ENCODE measurements around the gene ARG2.

The ARG2 gene

DNA sequence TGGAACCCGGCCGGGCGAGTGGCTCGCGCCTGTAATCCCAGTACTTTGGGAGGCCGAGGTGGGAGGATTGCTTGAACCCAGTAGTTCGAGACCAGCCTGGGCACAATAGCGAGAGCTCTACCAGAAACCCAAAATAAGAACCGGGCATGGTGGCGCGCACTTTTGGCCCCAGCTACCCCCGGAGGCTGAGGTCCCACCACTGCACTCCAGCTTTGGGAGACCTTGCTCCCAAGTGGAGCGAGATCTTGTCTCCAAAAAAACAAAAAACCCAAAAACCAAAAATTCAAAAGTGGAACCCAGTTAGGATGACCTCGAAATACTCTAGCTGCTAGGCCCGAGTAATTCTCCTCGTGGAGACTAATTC is 55.5 kb downstream of the ARG2 start:
- H3K27ac ChIP-seq (ENCODE audit: low read depth in 2 of 2, low read length in 2 of 2) = peak overlapping the region; percentile 94 to 96
- peak overlapping the region; percentile 86 to 95 for H3K9ac ChIP-seq (ENCODE audit: low read depth in 1 of 2, low read length in 2 of 2)
- peak overlapping the region; percentile 69 to 96 for H3K4me3 ChIP-seq (ENCODE audit: low read length in 2 of 2)
- no peaks in the 10 kb centered on the region for H3K9me3 ChIP-seq (ENCODE audit: control insufficient read depth in 2 of 2, low read length in 2 of 2)
- H3K27me3 ChIP-seq (ENCODE audit: control insufficient read depth in 2 of 2, insufficient read depth in 2 of 2, low read length in 2 of 2) = no peaks in the 10 kb centered on the region
- peaks cover 10 to 14% of the 10 kb centered on the region in 2 donors for H3K4me1 ChIP-seq (ENCODE audit: control insufficient read depth in 2 of 2, insufficient read depth in 2 of 2, low read length in 2 of 2)
- H3K36me3 ChIP-seq (ENCODE audit: control insufficient read depth in 2 of 2, insufficient read depth in 2 of 2, low read length in 2 of 2) = no peaks in the 10 kb centered on the region

DNA sequence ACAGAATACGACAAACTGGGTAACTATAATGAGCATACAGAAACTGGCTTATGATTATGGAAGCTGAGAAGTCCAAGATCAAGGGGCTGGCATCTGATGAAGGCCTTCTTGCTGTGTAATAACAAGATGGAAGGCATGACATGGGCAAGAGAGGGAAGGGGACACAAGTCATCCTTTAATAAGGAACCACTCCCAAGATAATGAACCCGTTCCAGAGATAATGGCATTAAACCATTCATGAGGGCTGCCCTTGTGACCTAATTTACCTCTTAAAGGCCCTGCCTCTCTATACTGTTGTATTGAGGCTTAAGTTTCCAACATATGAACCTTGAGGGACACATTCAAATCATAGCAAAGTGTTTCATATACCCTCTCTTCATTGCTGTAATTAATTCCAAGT is 59.3 kb downstream of the ARG2 start:
- Histone ChIP-seq H3K9me3 (ENCODE audit: control insufficient read depth in 2 of 2, low read length in 2 of 2) (no peaks in the 10 kb centered on the region), H3K27me3 (ENCODE audit: control insufficient read depth in 2 of 2, insufficient read depth in 2 of 2, low read length in 2 of 2) (no peaks in the 10 kb centered on the region), H3K4me1 (ENCODE audit: control insufficient read depth in 2 of 2, insufficient read depth in 2 of 2, low read length in 2 of 2) (peaks cover 3 to 4% of the 10 kb centered on the region in 2 donors), H3K27ac (ENCODE audit: low read depth in 2 of 2, low read length in 2 of 2) (no peak overlapping the region), H3K36me3 (ENCODE audit: control insufficient read depth in 2 of 2, insufficient read depth in 2 of 2, low read length in 2 of 2) (peaks cover 0 to under 1% of the 10 kb centered on the region in 2 donors), H3K4me3 (ENCODE audit: low read length in 2 of 2) (no peak overlapping the region), H3K9ac (ENCODE audit: low read depth in 1 of 2, low read length in 2 of 2) (no peak overlapping the region)

DNA sequence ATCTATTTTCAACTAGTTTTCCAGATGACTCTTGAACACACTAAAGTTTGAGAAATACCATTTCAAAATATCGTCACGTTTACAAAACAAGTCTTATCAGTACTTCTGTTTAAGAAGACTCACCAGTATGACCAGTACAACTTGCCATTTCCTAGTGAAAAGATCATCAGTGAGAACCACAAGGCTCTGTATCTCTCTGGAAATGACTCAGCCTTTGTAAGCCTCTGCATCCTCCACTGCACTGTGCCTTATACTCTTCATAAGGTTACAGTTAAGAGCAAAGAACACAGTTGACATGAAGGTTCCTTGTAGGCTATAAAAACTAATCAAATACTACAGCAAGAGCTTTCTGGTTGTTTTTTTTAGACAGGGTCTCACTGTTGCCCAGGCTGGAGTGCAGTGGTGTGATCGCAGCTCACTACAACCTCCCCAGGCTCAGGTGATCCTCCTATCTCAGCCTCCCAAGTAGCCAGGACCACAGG is 60.4 kb downstream of the ARG2 start:
- Histone ChIP-seq H3K9ac (ENCODE audit: low read depth in 1 of 2, low read length in 2 of 2) (no peak overlapping the region), H3K27me3 (ENCODE audit: control insufficient read depth in 2 of 2, insufficient read depth in 2 of 2, low read length in 2 of 2) (no peaks in the 10 kb centered on the region), H3K4me3 (ENCODE audit: low read length in 2 of 2) (no peak overlapping the region), H3K36me3 (ENCODE audit: control insufficient read depth in 2 of 2, insufficient read depth in 2 of 2, low read length in 2 of 2) (peaks cover 3 to 9% of the 10 kb centered on the region in 2 donors), H3K27ac (ENCODE audit: low read depth in 2 of 2, low read length in 2 of 2) (no peak overlapping the region), H3K4me1 (ENCODE audit: control insufficient read depth in 2 of 2, insufficient read depth in 2 of 2, low read length in 2 of 2) (peaks cover 2 to 4% of the 10 kb centered on the region in 2 donors), H3K9me3 (ENCODE audit: control insufficient read depth in 2 of 2, low read length in 2 of 2) (no peaks in the 10 kb centered on the region)

DNA sequence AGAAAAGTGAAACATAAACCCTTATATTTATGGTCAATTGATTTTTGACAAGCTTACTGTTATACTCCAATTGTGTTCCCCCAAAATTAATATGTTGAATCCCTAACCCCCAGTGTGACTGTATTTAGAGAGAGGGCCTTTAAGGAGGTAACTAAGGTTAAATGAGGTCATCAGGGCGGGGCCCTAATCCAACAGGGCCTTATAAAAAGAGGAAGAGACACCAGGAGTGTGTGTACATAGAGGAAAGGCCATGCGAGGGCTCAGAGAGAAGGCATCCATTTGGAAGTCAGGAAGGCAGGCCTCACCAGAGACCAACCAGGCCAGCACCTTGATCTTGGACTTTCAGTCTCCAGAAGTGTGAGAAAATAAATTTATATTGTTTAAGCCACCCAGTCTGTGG is 61.2 kb downstream of the ARG2 start:
- peaks cover 5 to 12% of the 10 kb centered on the region in 2 donors for H3K36me3 ChIP-seq (ENCODE audit: control insufficient read depth in 2 of 2, insufficient read depth in 2 of 2, low read length in 2 of 2)
- no peak overlapping the region for H3K9ac ChIP-seq (ENCODE audit: low read depth in 1 of 2, low read length in 2 of 2)
- H3K4me1 ChIP-seq (ENCODE audit: control insufficient read depth in 2 of 2, insufficient read depth in 2 of 2, low read length in 2 of 2) = no peaks in the 10 kb centered on the region
- H3K27me3 ChIP-seq (ENCODE audit: control insufficient read depth in 2 of 2, insufficient read depth in 2 of 2, low read length in 2 of 2) = no peaks in the 10 kb centered on the region
- H3K4me3 ChIP-seq (ENCODE audit: low read length in 2 of 2) = no peak overlapping the region
- no peak overlapping the region for H3K27ac ChIP-seq (ENCODE audit: low read depth in 2 of 2, low read length in 2 of 2)
- H3K9me3 ChIP-seq (ENCODE audit: control insufficient read depth in 2 of 2, low read length in 2 of 2) = no peaks in the 10 kb centered on the region

DNA sequence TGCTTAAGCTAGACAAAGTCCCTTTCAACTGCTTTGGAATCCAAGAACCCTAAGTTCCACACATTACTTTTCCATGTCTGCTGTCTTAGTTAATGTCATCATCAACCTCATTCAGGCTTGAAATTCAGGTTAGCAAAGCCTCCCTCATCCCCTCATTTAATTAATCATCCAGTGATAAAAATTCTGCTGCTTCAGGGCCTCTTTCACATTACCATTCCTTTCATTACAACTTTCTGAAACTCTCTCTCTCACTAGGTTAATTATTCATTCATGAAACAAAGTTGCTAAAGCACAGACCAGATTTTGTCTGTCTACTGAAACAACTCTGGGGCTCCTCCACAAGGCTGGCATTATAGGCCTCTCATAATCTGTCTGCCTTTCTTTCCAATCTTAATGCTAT is 64.1 kb downstream of the ARG2 start:
- H3K27me3 ChIP-seq (ENCODE audit: control insufficient read depth in 2 of 2, insufficient read depth in 2 of 2, low read length in 2 of 2) = no peaks in the 10 kb centered on the region
- H3K27ac ChIP-seq (ENCODE audit: low read depth in 2 of 2, low read length in 2 of 2) = no peak overlapping the region
- no peak overlapping the region for H3K4me3 ChIP-seq (ENCODE audit: low read length in 2 of 2)
- H3K9ac ChIP-seq (ENCODE audit: low read depth in 1 of 2, low read length in 2 of 2) = no peak overlapping the region
- peaks cover 7 to 22% of the 10 kb centered on the region in 2 donors for H3K36me3 ChIP-seq (ENCODE audit: control insufficient read depth in 2 of 2, insufficient read depth in 2 of 2, low read length in 2 of 2)
- H3K9me3 ChIP-seq (ENCODE audit: control insufficient read depth in 2 of 2, low read length in 2 of 2) = no peaks in the 10 kb centered on the region
- H3K4me1 ChIP-seq (ENCODE audit: control insufficient read depth in 2 of 2, insufficient read depth in 2 of 2, low read length in 2 of 2) = no peaks in the 10 kb centered on the region

DNA sequence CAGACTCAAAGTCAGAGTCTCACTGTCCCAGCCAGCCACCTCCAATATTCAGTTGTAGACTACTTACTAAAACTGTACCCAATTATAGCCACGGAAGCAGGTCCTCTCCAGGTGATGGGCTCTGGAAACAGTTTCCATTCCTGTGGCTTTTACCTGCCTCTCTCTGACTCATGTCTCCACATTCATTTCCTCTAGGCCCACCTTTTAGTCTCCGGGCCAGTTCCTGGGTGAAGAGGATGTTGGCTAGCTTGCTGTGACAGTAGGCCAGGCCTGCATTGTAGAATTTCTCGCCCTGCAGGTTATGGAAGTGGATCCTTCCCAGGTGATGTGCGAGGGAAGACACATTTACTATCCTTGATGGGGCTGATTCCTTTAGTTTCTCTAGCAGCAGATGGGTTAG is 70.3 kb downstream of the ARG2 start:
- no peaks in the 10 kb centered on the region for H3K9me3 ChIP-seq (ENCODE audit: control insufficient read depth in 2 of 2, low read length in 2 of 2)
- H3K27ac ChIP-seq (ENCODE audit: low read depth in 2 of 2, low read length in 2 of 2) = no peak overlapping the region
- H3K9ac ChIP-seq (ENCODE audit: low read depth in 1 of 2, low read length in 2 of 2) = no peak overlapping the region
- no peak overlapping the region for H3K4me3 ChIP-seq (ENCODE audit: low read length in 2 of 2)
- peaks cover 27 to 39% of the 10 kb centered on the region in 2 donors for H3K36me3 ChIP-seq (ENCODE audit: control insufficient read depth in 2 of 2, insufficient read depth in 2 of 2, low read length in 2 of 2)
- H3K4me1 ChIP-seq (ENCODE audit: control insufficient read depth in 2 of 2, insufficient read depth in 2 of 2, low read length in 2 of 2) = peaks cover 4 to 8% of the 10 kb centered on the region in 2 donors
- no peaks in the 10 kb centered on the region for H3K27me3 ChIP-seq (ENCODE audit: control insufficient read depth in 2 of 2, insufficient read depth in 2 of 2, low read length in 2 of 2)

DNA sequence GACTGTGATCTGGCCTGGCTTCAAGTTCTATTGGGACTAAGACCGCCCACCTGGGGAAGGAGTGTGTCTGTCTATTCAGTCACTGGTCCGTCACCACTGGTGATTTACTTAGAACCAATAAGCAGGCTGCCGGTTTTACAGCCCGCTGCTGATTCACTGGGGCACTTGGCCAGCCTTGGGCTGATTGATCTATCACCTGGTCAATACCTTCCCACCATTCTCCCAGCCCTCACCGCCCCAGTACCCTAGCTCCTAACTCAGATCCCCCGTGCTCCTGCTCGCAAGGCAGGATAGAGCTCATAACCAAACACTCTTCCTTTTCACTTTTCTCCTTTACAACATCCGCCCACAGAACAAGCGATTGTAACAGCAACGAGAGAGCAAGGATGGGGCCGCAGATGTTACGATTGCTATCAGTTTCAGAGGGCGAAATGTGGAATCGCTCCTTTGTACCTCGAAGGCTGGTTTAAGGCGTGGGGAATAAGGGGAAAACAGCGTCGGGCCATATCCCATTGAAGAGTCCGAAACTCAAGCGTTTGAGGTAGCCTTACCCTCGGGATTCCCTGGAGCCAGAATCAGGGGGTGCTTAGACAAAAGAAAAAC is 75.2 kb downstream of the ARG2 start:
- Histone ChIP-seq H3K9ac (ENCODE audit: low read depth in 1 of 2, low read length in 2 of 2) (peak overlapping the region; percentile 82 to 88), H3K27me3 (ENCODE audit: control insufficient read depth in 2 of 2, insufficient read depth in 2 of 2, low read length in 2 of 2) (no peaks in the 10 kb centered on the region), H3K36me3 (ENCODE audit: control insufficient read depth in 2 of 2, insufficient read depth in 2 of 2, low read length in 2 of 2) (peaks cover 15 to 19% of the 10 kb centered on the region in 2 donors), H3K9me3 (ENCODE audit: control insufficient read depth in 2 of 2, low read length in 2 of 2) (no peaks in the 10 kb centered on the region), H3K4me3 (ENCODE audit: low read length in 2 of 2) (peak overlapping the region; percentile 90 to 94), H3K4me1 (ENCODE audit: control insufficient read depth in 2 of 2, insufficient read depth in 2 of 2, low read length in 2 of 2) (peaks cover 8 to 9% of the 10 kb centered on the region in 2 donors), H3K27ac (ENCODE audit: low read depth in 2 of 2, low read length in 2 of 2) (peak overlapping the region; percentile 81 to 92)

DNA sequence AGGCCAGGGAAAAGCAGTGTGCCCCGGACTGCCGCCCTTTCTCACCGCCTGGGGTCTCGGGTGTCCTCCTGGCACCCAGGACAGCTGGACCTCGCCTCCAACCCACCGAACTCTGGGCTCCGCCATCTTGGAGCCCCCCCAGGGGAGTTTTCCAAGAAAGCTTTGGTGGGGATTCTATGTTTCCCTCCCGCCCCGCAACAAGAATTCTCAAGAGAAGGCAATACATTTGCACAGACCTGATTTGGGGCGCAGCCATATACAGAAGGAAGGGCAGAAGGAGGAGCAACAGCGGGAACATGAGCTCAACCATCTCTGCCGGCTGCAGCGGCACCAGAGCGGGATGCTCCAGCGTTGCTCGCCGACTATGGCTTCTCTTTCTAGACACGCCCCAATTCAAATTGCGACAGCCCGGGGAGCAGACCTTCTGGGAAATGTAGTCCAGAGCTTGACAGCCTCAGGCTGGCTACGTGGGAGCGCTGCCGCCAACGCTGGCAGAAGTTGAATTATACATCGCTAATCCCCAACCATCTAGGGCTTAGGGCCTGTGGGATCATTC is 75.8 kb downstream of the ARG2 start, which contains the start of gene RDH11:
TSS of gene RDH11 (minus strand) at position 371 of the 556 bp plus-strand sequence. CDS start at position 310, 61 bp downstream.
- peak within 1 kb of the TSS; percentile 81 to 92 for H3K27ac ChIP-seq (ENCODE audit: low read depth in 2 of 2, low read length in 2 of 2)
- peaks cover 9 to 13% of the 10 kb centered on the region in 2 donors for H3K36me3 ChIP-seq (ENCODE audit: control insufficient read depth in 2 of 2, insufficient read depth in 2 of 2, low read length in 2 of 2)
- H3K4me1 ChIP-seq (ENCODE audit: control insufficient read depth in 2 of 2, insufficient read depth in 2 of 2, low read length in 2 of 2) = peaks cover 8 to 9% of the 10 kb centered on the region in 2 donors
- H3K9me3 ChIP-seq (ENCODE audit: control insufficient read depth in 2 of 2, low read length in 2 of 2) = no peaks in the 10 kb centered on the region
- peak within 1 kb of the TSS; percentile 82 to 88 for H3K9ac ChIP-seq (ENCODE audit: low read depth in 1 of 2, low read length in 2 of 2)
- H3K4me3 ChIP-seq (ENCODE audit: low read length in 2 of 2) = peak within 1 kb of the TSS; percentile 90 to 94
- no peaks in the 10 kb centered on the region for H3K27me3 ChIP-seq (ENCODE audit: control insufficient read depth in 2 of 2, insufficient read depth in 2 of 2, low read length in 2 of 2)

DNA sequence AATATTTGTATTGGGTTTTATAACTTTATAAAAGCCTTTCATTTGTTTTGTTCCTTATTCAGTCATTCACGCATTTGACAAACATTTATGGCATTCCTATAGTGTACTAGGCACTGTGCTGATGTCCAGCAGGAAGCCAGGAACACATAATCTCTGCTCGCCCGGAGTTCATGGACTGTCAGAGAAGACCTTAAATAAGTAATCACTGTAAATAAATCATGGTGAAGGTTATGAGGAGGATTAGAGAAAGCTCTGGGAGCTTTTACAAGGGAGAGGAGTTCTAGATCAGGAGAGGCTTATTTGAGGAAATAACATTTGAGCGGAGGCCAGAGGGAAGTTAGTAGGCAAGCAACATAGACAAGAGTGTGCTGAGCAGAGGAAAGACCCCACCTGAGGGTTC is 77.3 kb downstream of the ARG2 start:
- H3K4me3 ChIP-seq (ENCODE audit: low read length in 2 of 2) = no peak overlapping the region
- no peak overlapping the region for H3K27ac ChIP-seq (ENCODE audit: low read depth in 2 of 2, low read length in 2 of 2)
- H3K4me1 ChIP-seq (ENCODE audit: control insufficient read depth in 2 of 2, insufficient read depth in 2 of 2, low read length in 2 of 2) = peaks cover 8 to 9% of the 10 kb centered on the region in 2 donors
- peaks cover 0 to under 1% of the 10 kb centered on the region in 2 donors for H3K36me3 ChIP-seq (ENCODE audit: control insufficient read depth in 2 of 2, insufficient read depth in 2 of 2, low read length in 2 of 2)
- no peaks in the 10 kb centered on the region for H3K9me3 ChIP-seq (ENCODE audit: control insufficient read depth in 2 of 2, low read length in 2 of 2)
- H3K9ac ChIP-seq (ENCODE audit: low read depth in 1 of 2, low read length in 2 of 2) = no peak overlapping the region
- H3K27me3 ChIP-seq (ENCODE audit: control insufficient read depth in 2 of 2, insufficient read depth in 2 of 2, low read length in 2 of 2) = no peaks in the 10 kb centered on the region

DNA sequence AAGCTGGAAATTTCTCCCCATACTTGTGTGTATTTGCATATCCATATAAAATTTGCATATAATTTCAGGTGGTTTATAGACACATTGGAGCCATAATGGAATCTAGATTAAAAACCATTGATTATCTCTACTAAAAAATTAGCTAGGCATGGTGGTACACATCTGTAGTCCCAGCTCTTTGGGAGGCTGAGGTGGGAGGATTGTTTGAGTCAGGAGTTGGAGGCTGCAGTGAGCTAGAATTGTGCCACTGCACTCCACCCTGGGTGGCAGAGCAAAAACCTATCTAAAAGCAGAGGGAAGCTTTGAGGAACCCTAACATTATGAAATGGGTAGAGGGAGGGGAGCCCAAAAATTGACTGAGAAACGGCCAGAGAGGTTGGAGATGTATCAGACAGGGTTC is 78.5 kb downstream of the ARG2 start:
- Histone ChIP-seq H3K9me3 (ENCODE audit: control insufficient read depth in 2 of 2, low read length in 2 of 2) (no peaks in the 10 kb centered on the region), H3K36me3 (ENCODE audit: control insufficient read depth in 2 of 2, insufficient read depth in 2 of 2, low read length in 2 of 2) (no peaks in the 10 kb centered on the region), H3K9ac (ENCODE audit: low read depth in 1 of 2, low read length in 2 of 2) (no peak overlapping the region), H3K27me3 (ENCODE audit: control insufficient read depth in 2 of 2, insufficient read depth in 2 of 2, low read length in 2 of 2) (no peaks in the 10 kb centered on the region), H3K27ac (ENCODE audit: low read depth in 2 of 2, low read length in 2 of 2) (no peak overlapping the region), H3K4me3 (ENCODE audit: low read length in 2 of 2) (no peak overlapping the region), H3K4me1 (ENCODE audit: control insufficient read depth in 2 of 2, insufficient read depth in 2 of 2, low read length in 2 of 2) (peaks cover 8 to 9% of the 10 kb centered on the region in 2 donors)
